A673 (cell line): ENCODE measurements around the gene CHPT1. TPM values are rescaled to one million over a fixed set of nuclear protein-coding genes. Genes with fewer than 3 reads are reported as not detected.

Experiments used
- BruUV-seq: library from RNA; stranded (reverse); fragments of 400-500 nt; replicated peaks from 2 replicates; lab custom pipeline; 2021; lab: Mats Ljungman, UMichigan
- CTCF ChIA-PET: fragments of 300-600 bp; sonication (Branson Sonifier 250); formaldehyde crosslinking; loops from one replicate; lab custom pipeline; 2022; ENCODE audit warnings: antibody characterized with exemption; lab: Charles Lee
- POLR2A ChIA-PET: fragments of 300-600 bp; sonication (Branson Sonifier 250); formaldehyde crosslinking; loops from one replicate; lab custom pipeline; 2022; ENCODE audit warnings: antibody characterized with exemption; ENCODE audit not compliant: low non-redundant PET; lab: Charles Lee
- DNase-seq: peaks from one replicate; pipeline ENCODE4 v3.0.0-alpha.2; 2015; ENCODE audit warnings: low spot score
- H3K27ac ChIP-seq: fragments of 200-600 bp; sonication (generic); 2 replicates; pipeline ENCODE4 v1.5.1; 2016; ENCODE audit warnings: mixed run types, low read depth, mild to moderate bottlenecking, mixed read lengths, antibody characterized with exemption, low read length; ENCODE audit not compliant: poor library complexity, severe bottlenecking
- H3K27me3 ChIP-seq: fragments of 200-600 bp; sonication (generic); replicated peaks from 2 replicates; pipeline ENCODE4 v1.6.1; 2017; ENCODE audit warnings: mixed run types, low read depth, mild to moderate bottlenecking, mixed read lengths, antibody characterized with exemption, low read length; ENCODE audit not compliant: insufficient read depth, poor library complexity
- H3K36me3 ChIP-seq: fragments of 200-600 bp; sonication (generic); 2 replicates; pipeline ENCODE4 v1.6.1; 2016; ENCODE audit warnings: mixed run types, mild to moderate bottlenecking, mixed read lengths, antibody characterized with exemption, low read length; ENCODE audit not compliant: insufficient read depth, poor library complexity, severe bottlenecking
- H3K4me1 ChIP-seq: fragments of 200-600 bp; sonication (generic); 2 replicates; pipeline ENCODE4 v1.6.1; 2017; ENCODE audit warnings: mixed run types, mild to moderate bottlenecking, mixed read lengths, antibody characterized with exemption, low read length; ENCODE audit not compliant: insufficient read depth, poor library complexity, severe bottlenecking
- H3K4me3 ChIP-seq: fragments of 200-600 bp; sonication (generic); 2 replicates; pipeline ENCODE4 v1.5.1; 2016; ENCODE audit warnings: low read depth, mixed run types, mild to moderate bottlenecking, mixed read lengths, low read length; ENCODE audit not compliant: poor library complexity, severe bottlenecking
- H3K9me3 ChIP-seq: fragments of 200-600 bp; sonication (generic); 2 replicates; pipeline ENCODE4 v1.6.1; 2016; ENCODE audit warnings: mixed run types, low read depth, mild to moderate bottlenecking, mixed read lengths, antibody characterized with exemption, low read length; ENCODE audit not compliant: poor library complexity, severe bottlenecking
- EZH2 ChIP-seq: fragments of 200-600 bp; sonication (generic); IDR thresholded peaks from 2 replicates; pipeline ENCODE4 v1.6.1; 2017; ENCODE audit warnings: borderline replicate concordance, low read depth, mild to moderate bottlenecking, mixed read lengths, antibody characterized with exemption, low read length; ENCODE audit not compliant: poor library complexity, severe bottlenecking
- intact Hi-C: fragments of 100-400 bp; cut with micrococcal nuclease; formaldehyde crosslinking; loops from one replicate; pipeline ENCODE4 v1.10.0; 2022; ENCODE audit not compliant: unreplicated experiment
- total RNA-seq: library from RNA; stranded (reverse); gene quantifications from 2 replicates; pipeline ENCODE4 v1.2.3, GENCODE V29; 2021
- TF ChIP-seq, protein P1 (sequence below): fragments of 300-800, 200-600 bp; sonication (generic); conservative IDR thresholded peaks from 2 replicates; pipeline ENCODE4 v1.5.1; 2017; ENCODE audit warnings: low read depth, mild to moderate bottlenecking, antibody characterized with exemption, low read length, moderate library complexity, mixed read lengths

CHPT1 gene
- total RNA-seq, 1 experiment from 2014 or later, result 31.6 TPM

GRCh38 chr12:101650346-101651117 is 46.9 kb upstream of the CHPT1 start:
- CTCF ChIA-PET, result no interaction called here
- DNase-seq, result no peak

GRCh38 chr12:101653030-101653429 is 44.4 kb upstream of the CHPT1 start:
- Histone ChIP-seq H3K4me3 (no peak overlapping the region), H3K27ac (no peak overlapping the region), H3K9me3 (no peaks in the 10 kb centered on the region), H3K36me3 (no peaks in the 10 kb centered on the region), H3K4me1 (peaks cover 4% of the 10 kb centered on the region), H3K27me3 (no peaks in the 10 kb centered on the region)
- ChIA-PET POLR2A (no interaction called here), CTCF (no interaction called here)
- intact Hi-C loops, result no loop called here
- DNase-seq, result no peak
- no peak for TF ChIP-seq EZH2
- TF ChIP-seq, protein P1, sequence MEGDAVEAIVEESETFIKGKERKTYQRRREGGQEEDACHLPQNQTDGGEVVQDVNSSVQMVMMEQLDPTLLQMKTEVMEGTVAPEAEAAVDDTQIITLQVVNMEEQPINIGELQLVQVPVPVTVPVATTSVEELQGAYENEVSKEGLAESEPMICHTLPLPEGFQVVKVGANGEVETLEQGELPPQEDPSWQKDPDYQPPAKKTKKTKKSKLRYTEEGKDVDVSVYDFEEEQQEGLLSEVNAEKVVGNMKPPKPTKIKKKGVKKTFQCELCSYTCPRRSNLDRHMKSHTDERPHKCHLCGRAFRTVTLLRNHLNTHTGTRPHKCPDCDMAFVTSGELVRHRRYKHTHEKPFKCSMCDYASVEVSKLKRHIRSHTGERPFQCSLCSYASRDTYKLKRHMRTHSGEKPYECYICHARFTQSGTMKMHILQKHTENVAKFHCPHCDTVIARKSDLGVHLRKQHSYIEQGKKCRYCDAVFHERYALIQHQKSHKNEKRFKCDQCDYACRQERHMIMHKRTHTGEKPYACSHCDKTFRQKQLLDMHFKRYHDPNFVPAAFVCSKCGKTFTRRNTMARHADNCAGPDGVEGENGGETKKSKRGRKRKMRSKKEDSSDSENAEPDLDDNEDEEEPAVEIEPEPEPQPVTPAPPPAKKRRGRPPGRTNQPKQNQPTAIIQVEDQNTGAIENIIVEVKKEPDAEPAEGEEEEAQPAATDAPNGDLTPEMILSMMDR, result no peak
- BruUV-seq, result no TSS peak

More at GRCh38 chr12:101650346-101651117, 46.9 kb upstream of the CHPT1 start:
- POLR2A ChIA-PET, result no interaction called here
- no peak overlapping the region for H3K4me3 ChIP-seq
- intact Hi-C loops, result no loop called here
- H3K27ac ChIP-seq, result no peak overlapping the region
- no peaks in the 10 kb centered on the region for H3K36me3 ChIP-seq
- TF ChIP-seq, protein P1, result no peak
- H3K27me3 ChIP-seq, result no peaks in the 10 kb centered on the region
- no peaks in the 10 kb centered on the region for H3K9me3 ChIP-seq
- no TSS peak for BruUV-seq
- H3K4me1 ChIP-seq, result peaks cover 4% of the 10 kb centered on the region

DNA sequence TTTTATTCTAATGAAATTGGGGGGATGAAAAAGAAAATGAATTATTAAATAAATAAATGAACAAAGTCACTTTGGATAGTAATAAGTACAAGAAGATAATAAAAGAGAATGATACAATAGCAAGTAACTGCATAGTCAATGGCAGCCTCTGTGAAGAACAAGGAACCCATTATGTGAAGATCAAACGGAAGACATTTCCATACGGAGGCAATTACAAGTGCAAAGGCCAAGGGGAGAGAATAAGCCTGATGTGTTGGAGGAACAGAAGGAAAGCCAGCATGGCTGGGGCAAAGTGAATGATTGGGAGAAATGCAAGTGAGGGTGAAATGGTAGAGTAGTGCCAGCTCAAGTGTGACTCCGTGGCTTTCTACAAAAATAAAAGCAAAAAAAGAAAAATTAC is 43.9 kb upstream of the CHPT1 start:
- BruUV-seq, result no TSS peak
- intact Hi-C loops, result no loop called here
- CTCF ChIA-PET, result no interaction called here
- H3K27ac ChIP-seq, result no peak overlapping the region
- H3K4me1 ChIP-seq, result peaks cover 4% of the 10 kb centered on the region
- no peaks in the 10 kb centered on the region for H3K27me3 ChIP-seq
- POLR2A ChIA-PET, result no interaction called here
- no peak overlapping the region for H3K4me3 ChIP-seq
- H3K36me3 ChIP-seq, result no peaks in the 10 kb centered on the region
- no peak for TF ChIP-seq EZH2
- TF ChIP-seq, protein P1, result no peak
- no peaks in the 10 kb centered on the region for H3K9me3 ChIP-seq
- no peak for DNase-seq
